ENCODE data around the gene GPR176. TPM values are rescaled to one million over a fixed set of nuclear protein-coding genes. Genes with fewer than 3 reads are reported as not detected.

The GPR176 gene
- total RNA-seq = under 1 TPM in 1 of 2 experiments, not detected in 1; 0.12 TPM

- DNase-seq = peak; percentile 31
- Mint-ChIP-seq H3K4me1 (peaks cover 18% of the 10 kb centered on the region), H3K36me3 (peaks cover 7% of the 10 kb centered on the region), H3K27me3 (peaks cover 29% of the 10 kb centered on the region), H3K27ac (peak within 1 kb of the TSS; percentile 75), H3K4me3 (peak within 1 kb of the TSS; percentile 81), H3K9me3 (peaks cover 5% of the 10 kb centered on the region)
These were observed at the start of gene GPR176 for GRCh38 chr15:39919748-39920509. TSS of gene GPR176 (minus strand) at chr15:39920266. CDS start at chr15:39920026, 240 bp downstream.

- Mint-ChIP-seq H3K36me3 (peaks cover 30% of the 10 kb centered on the region), H3K9me3 (no peaks in the 10 kb centered on the region), H3K27me3 (no peaks in the 10 kb centered on the region), H3K4me3 (no peak overlapping the region), H3K27ac (no peak overlapping the region), H3K4me1 (peaks cover 11% of the 10 kb centered on the region)
- DNase-seq = no peak
These were observed 48.9 kb upstream of the GPR176 start for GRCh38 chr15:39969002-39969394.

- peaks cover 30% of the 10 kb centered on the region for H3K36me3 Mint-ChIP-seq
- no peak for DNase-seq
- peaks cover 11% of the 10 kb centered on the region for H3K4me1 Mint-ChIP-seq
- no peak overlapping the region for H3K27ac Mint-ChIP-seq
- H3K9me3 Mint-ChIP-seq = no peaks in the 10 kb centered on the region
- no peak overlapping the region for H3K4me3 Mint-ChIP-seq
- H3K27me3 Mint-ChIP-seq = no peaks in the 10 kb centered on the region
These were observed 48.4 kb upstream of the GPR176 start for GRCh38 chr15:39968273-39969001.

GRCh38 chr15:39966521-39966920 is 46.5 kb upstream of the GPR176 start:
- H3K4me3 Mint-ChIP-seq = no peak overlapping the region
- H3K27ac Mint-ChIP-seq = no peak overlapping the region
- no peaks in the 10 kb centered on the region for H3K27me3 Mint-ChIP-seq
- H3K9me3 Mint-ChIP-seq = no peaks in the 10 kb centered on the region
- no peak for DNase-seq
- peaks cover 30% of the 10 kb centered on the region for H3K36me3 Mint-ChIP-seq
- H3K4me1 Mint-ChIP-seq = peaks cover 11% of the 10 kb centered on the region

- Mint-ChIP-seq H3K9me3 (no peaks in the 10 kb centered on the region), H3K27ac (no peak overlapping the region), H3K4me1 (peaks cover 6% of the 10 kb centered on the region), H3K36me3 (peaks cover 27% of the 10 kb centered on the region), H3K27me3 (no peaks in the 10 kb centered on the region), H3K4me3 (no peak overlapping the region)
- DNase-seq = no peak
These were observed 43.7 kb upstream of the GPR176 start for GRCh38 chr15:39963786-39964185.

GRCh38 chr15:39961051-39961450 is 41.0 kb upstream of the GPR176 start:
- Mint-ChIP-seq H3K4me3 (no peak overlapping the region), H3K36me3 (peaks cover 22% of the 10 kb centered on the region), H3K9me3 (no peaks in the 10 kb centered on the region), H3K27me3 (no peaks in the 10 kb centered on the region), H3K27ac (no peak overlapping the region), H3K4me1 (no peaks in the 10 kb centered on the region)
- no peak for DNase-seq

- H3K4me3 Mint-ChIP-seq = no peak overlapping the region
- H3K36me3 Mint-ChIP-seq = peaks cover 16% of the 10 kb centered on the region
These were observed 40.3 kb upstream of the GPR176 start for GRCh38 chr15:39960411-39960810.

GRCh38 chr15:39959411-39959810 is 39.3 kb upstream of the GPR176 start:
- no peak overlapping the region for H3K4me3 Mint-ChIP-seq
- no peaks in the 10 kb centered on the region for H3K9me3 Mint-ChIP-seq
- peaks cover 15% of the 10 kb centered on the region for H3K36me3 Mint-ChIP-seq
- no peaks in the 10 kb centered on the region for H3K4me1 Mint-ChIP-seq
- H3K27ac Mint-ChIP-seq = no peak overlapping the region
- H3K27me3 Mint-ChIP-seq = no peaks in the 10 kb centered on the region
- DNase-seq = no peak

More at GRCh38 chr15:39960411-39960810, 40.3 kb upstream of the GPR176 start:
- H3K9me3 Mint-ChIP-seq = no peaks in the 10 kb centered on the region
- H3K4me1 Mint-ChIP-seq = no peaks in the 10 kb centered on the region
- DNase-seq = no peak
- H3K27ac Mint-ChIP-seq = no peak overlapping the region
- no peaks in the 10 kb centered on the region for H3K27me3 Mint-ChIP-seq

GRCh38 chr15:39957481-39957880 is 37.4 kb upstream of the GPR176 start:
- H3K4me3 Mint-ChIP-seq = no peak overlapping the region
- H3K27ac Mint-ChIP-seq = no peak overlapping the region
- peaks cover 19% of the 10 kb centered on the region for H3K36me3 Mint-ChIP-seq
- no peak for DNase-seq
- H3K27me3 Mint-ChIP-seq = no peaks in the 10 kb centered on the region
- H3K9me3 Mint-ChIP-seq = no peaks in the 10 kb centered on the region
- H3K4me1 Mint-ChIP-seq = no peaks in the 10 kb centered on the region

GRCh38 chr15:39953521-39953920 is 33.5 kb upstream of the GPR176 start:
- peaks cover under 1% of the 10 kb centered on the region for H3K4me1 Mint-ChIP-seq

GRCh38 chr15:39951561-39951960 is 31.5 kb upstream of the GPR176 start:
- Mint-ChIP-seq H3K27ac (no peak overlapping the region), H3K4me3 (no peak overlapping the region), H3K27me3 (no peaks in the 10 kb centered on the region), H3K4me1 (peaks cover 5% of the 10 kb centered on the region), H3K9me3 (no peaks in the 10 kb centered on the region), H3K36me3 (peaks cover 14% of the 10 kb centered on the region)
- DNase-seq = no peak

More at GRCh38 chr15:39953521-39953920, 33.5 kb upstream of the GPR176 start:
- Mint-ChIP-seq H3K9me3 (no peaks in the 10 kb centered on the region), H3K27me3 (no peaks in the 10 kb centered on the region), H3K27ac (no peak overlapping the region), H3K36me3 (peaks cover 19% of the 10 kb centered on the region), H3K4me3 (no peak overlapping the region)
- DNase-seq = no peak

GRCh38 chr15:39948817-39949216 is 28.8 kb upstream of the GPR176 start:
- Mint-ChIP-seq H3K36me3 (peaks cover 26% of the 10 kb centered on the region), H3K4me1 (peaks cover 5% of the 10 kb centered on the region), H3K27me3 (no peaks in the 10 kb centered on the region), H3K4me3 (no peak overlapping the region), H3K9me3 (no peaks in the 10 kb centered on the region), H3K27ac (no peak overlapping the region)
- DNase-seq = no peak

- Mint-ChIP-seq H3K9me3 (no peaks in the 10 kb centered on the region), H3K4me3 (no peak overlapping the region), H3K36me3 (peaks cover 33% of the 10 kb centered on the region), H3K4me1 (peaks cover 5% of the 10 kb centered on the region), H3K27me3 (no peaks in the 10 kb centered on the region), H3K27ac (no peak overlapping the region)
- no peak for DNase-seq
These were observed 27.5 kb upstream of the GPR176 start for GRCh38 chr15:39947401-39948197.

- H3K27me3 Mint-ChIP-seq = no peaks in the 10 kb centered on the region
- no peak overlapping the region for H3K4me3 Mint-ChIP-seq
- H3K9me3 Mint-ChIP-seq = no peaks in the 10 kb centered on the region
- H3K4me1 Mint-ChIP-seq = peaks cover 5% of the 10 kb centered on the region
- no peak overlapping the region for H3K27ac Mint-ChIP-seq
- no peak for DNase-seq
- H3K36me3 Mint-ChIP-seq = peaks cover 35% of the 10 kb centered on the region
These were observed 26.8 kb upstream of the GPR176 start for GRCh38 chr15:39946862-39947261.

- H3K9me3 Mint-ChIP-seq = no peaks in the 10 kb centered on the region
- H3K4me3 Mint-ChIP-seq = no peak overlapping the region
- H3K27ac Mint-ChIP-seq = no peak overlapping the region
- no peaks in the 10 kb centered on the region for H3K27me3 Mint-ChIP-seq
- H3K36me3 Mint-ChIP-seq = peaks cover 35% of the 10 kb centered on the region
- H3K4me1 Mint-ChIP-seq = peaks cover 6% of the 10 kb centered on the region
- DNase-seq = no peak
These were observed 24.7 kb upstream of the GPR176 start for GRCh38 chr15:39944726-39945125.

Data from activated naive CD8-positive, alpha-beta T cell treated with anti-CD3 and anti-CD28 coated beads for 36 hours (primary cell).